Pancreas (tissue), 10 donors: ENCODE results near the gene NHSL1. TPM values are rescaled to one million over a fixed set of nuclear protein-coding genes. Genes with fewer than 3 reads are reported as not detected.

ENCODE experiments used
- ATAC-seq, 4 donors: fragments of 200-7000 bp; cut with Tn5 transposase; one replicate each; pipeline versions ENCODE4 v1.8.0 to v1.9.1; 2020; ENCODE audit warnings: mild to moderate bottlenecking in 4 of 4, moderate library complexity in 4 of 4
- DNase-seq, 6 donors: peaks; one replicate each; pipeline ENCODE4 v3.0.0-alpha.2; 2020
- FAIRE-seq: peaks from 2 replicates; lab custom pipeline; 2012; peaks lifted over from hg19 to GRCh38; lab: Jason Lieb, UNC
- H3K27ac ChIP-seq, 4 donors: fragments of 200-600 bp; sonication (generic); 1 replicate in 3 of 4; 2 replicates in 1 of 4; pipeline versions ENCODE4 v1.5.0 to v1.8.0; 2020
- H3K27me3 ChIP-seq, 4 donors: fragments of 200-600 bp; one replicate each; pipeline ENCODE4 v1.8.0; 2021
- H3K36me3 ChIP-seq, 3 donors: fragments of 200-600 bp; sonication (generic) in 1 of 3; one replicate each; pipeline versions ENCODE4 v1.5.0 to v1.8.0; 2020 to 2021
- H3K4me1 ChIP-seq, 3 donors: fragments of 200-600 bp; one replicate each; pipeline ENCODE4 v1.8.0; 2021
- H3K4me3 ChIP-seq, 4 donors: fragments of 200-600 bp; sonication (generic) in 2 of 4; one replicate each; pipeline versions ENCODE4 v1.5.0 to v1.8.0; 2020 to 2021
- H3K9me3 ChIP-seq, 4 donors: fragments of 200-600 bp; one replicate each; pipeline ENCODE4 v1.8.0; 2021
- WGBS, 2 donors: extraction: QIAGEN DNeasy Blood & Tissue Kit; methylation state at CpG; one replicate each; pipeline ENCODE4 v1.1.7; 2013; 5-methylcytosine and 5-hydroxymethylcytosine counted together
- intact Hi-C, 3 donors: fragments of 100-400 bp; cut with DNase I; formaldehyde crosslinking; loops; one replicate each; pipeline versions ENCODE4 v1.11.1 to v1.14.2; 2022
- polyA plus RNA-seq, 2 donors: library from polyadenylated mRNA; stranded (reverse); fragments of 200-250 nt; gene quantifications; one replicate each; pipeline ENCODE4 v1.2.3, GENCODE V29; 2013
- total RNA-seq, 6 donors: library from RNA; stranded (reverse); fragmentation: NEBNext Ultra II Directional in 4 of 6; extraction: Animal tissue kit (Norgen Biotek cat#: 25700) in 4 of 6; gene quantifications; one replicate each; pipeline versions ENCODE4 v1.2.1 to v1.2.4, GENCODE V29; 2021 to 2023
- TF ChIP-seq, protein P1 (sequence below), 4 donors: fragments of 200-600 bp; sonication (generic) in 3 of 4; IDR thresholded peaks; one replicate each; pipeline versions ENCODE4 v1.5.0 to v1.8.0; 2021; ENCODE audit warnings: antibody characterized with exemption in 4 of 4
- donor health status: healthy with polysubstance abuse.
- donor health status: DM: no; HTN: no; CAD: no; lungs with moderate emphysema.
- donor health status: DM: no; HTN: no; CAD: no.
- donor health status: control.
- donor health status: control.
- donor health status: Bipolar disorder and iron deficiency.
- donor health status: DM: yes; HTN: yes; CAD: no.
- donor health status: DM: no; HTN: no; CAD: no.
- donor health status: DM: no; HTN: no; CAD: no.
- donor health status: DM: yes; HTN: yes; CAD: no.

The NHSL1 gene
- total and polyA plus RNA-seq, 8 donors: 3.5 to 16.3 (median 8.9) TPM

GRCh38 chr6:138476116-138476515, 23.2 kb downstream of the NHSL1 start:
- no peak for FAIRE-seq

DNA sequence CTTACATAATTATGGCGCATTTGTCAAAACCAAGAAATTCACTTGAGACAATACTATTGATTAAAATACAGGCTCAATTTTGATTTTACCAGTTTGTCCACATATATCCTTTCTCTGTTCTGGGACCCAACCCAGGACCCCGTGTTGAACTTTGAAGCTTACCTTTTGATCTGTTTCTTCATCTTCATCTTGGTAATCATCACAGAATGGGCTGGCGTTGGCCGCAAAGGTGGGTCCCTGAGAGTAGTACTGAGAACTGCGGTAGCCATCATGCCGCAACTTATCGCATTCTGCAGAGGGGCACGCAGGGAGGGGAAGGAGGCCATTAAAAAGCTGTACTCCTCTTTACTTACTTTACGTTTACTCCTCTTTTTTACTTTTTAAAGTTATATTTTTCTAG, 26.1 kb downstream of the NHSL1 start:
- WGBS, 2 donors: 87 to 97% methylated on average over 9 of the region's 9 CpGs

More at GRCh38 chr6:138476116-138476515, 23.2 kb downstream of the NHSL1 start:
- TF ChIP-seq, protein P1, sequence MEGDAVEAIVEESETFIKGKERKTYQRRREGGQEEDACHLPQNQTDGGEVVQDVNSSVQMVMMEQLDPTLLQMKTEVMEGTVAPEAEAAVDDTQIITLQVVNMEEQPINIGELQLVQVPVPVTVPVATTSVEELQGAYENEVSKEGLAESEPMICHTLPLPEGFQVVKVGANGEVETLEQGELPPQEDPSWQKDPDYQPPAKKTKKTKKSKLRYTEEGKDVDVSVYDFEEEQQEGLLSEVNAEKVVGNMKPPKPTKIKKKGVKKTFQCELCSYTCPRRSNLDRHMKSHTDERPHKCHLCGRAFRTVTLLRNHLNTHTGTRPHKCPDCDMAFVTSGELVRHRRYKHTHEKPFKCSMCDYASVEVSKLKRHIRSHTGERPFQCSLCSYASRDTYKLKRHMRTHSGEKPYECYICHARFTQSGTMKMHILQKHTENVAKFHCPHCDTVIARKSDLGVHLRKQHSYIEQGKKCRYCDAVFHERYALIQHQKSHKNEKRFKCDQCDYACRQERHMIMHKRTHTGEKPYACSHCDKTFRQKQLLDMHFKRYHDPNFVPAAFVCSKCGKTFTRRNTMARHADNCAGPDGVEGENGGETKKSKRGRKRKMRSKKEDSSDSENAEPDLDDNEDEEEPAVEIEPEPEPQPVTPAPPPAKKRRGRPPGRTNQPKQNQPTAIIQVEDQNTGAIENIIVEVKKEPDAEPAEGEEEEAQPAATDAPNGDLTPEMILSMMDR (IDR thresholded peaks at IDR 0.05): no peak
- no peak overlapping the region for H3K4me3 ChIP-seq
- no peaks in the 10 kb centered on the region for H3K36me3 ChIP-seq
- no peaks in the 10 kb centered on the region for H3K9me3 ChIP-seq
- H3K27me3 ChIP-seq: no peaks in the 10 kb centered on the region
- no peak for DNase-seq
- no peak for ATAC-seq
- peaks cover 0 to 23% (median 16%) of the 10 kb centered on the region in 3 donors for H3K4me1 ChIP-seq
- H3K27ac ChIP-seq: no peak overlapping the region
- intact Hi-C loops: no loop called here

GRCh38 chr6:138468320-138469015, 30.8 kb downstream of the NHSL1 start:
- no peaks in the 10 kb centered on the region for H3K27me3 ChIP-seq
- WGBS, 2 donors: 94 to 96% methylated on average over 9 of the region's 9 CpGs
- TF ChIP-seq, protein P1 (IDR thresholded peaks at IDR 0.05): no peak
- no peaks in the 10 kb centered on the region for H3K9me3 ChIP-seq
- no peak overlapping the region for H3K27ac ChIP-seq
- peaks cover 0 to 17% (median 0%) of the 10 kb centered on the region in 3 donors for H3K36me3 ChIP-seq
- intact Hi-C loops: no loop called here
- FAIRE-seq (no peak), ATAC-seq (peak in 2 of 4 donors; percentile 22 to 32), DNase-seq (no peak)
- no peaks in the 10 kb centered on the region for H3K4me1 ChIP-seq
- H3K4me3 ChIP-seq: no peak overlapping the region

More for the DNA sequence above, 26.1 kb downstream of the NHSL1 start:
- Histone ChIP-seq H3K36me3 (peaks cover 0 to 8% (median 0%) of the 10 kb centered on the region in 3 donors), H3K4me3 (no peak overlapping the region), H3K27ac (no peak overlapping the region), H3K27me3 (no peaks in the 10 kb centered on the region), H3K9me3 (no peaks in the 10 kb centered on the region), H3K4me1 (no peaks in the 10 kb centered on the region)
- TF ChIP-seq, protein P1 (IDR thresholded peaks at IDR 0.05): no peak
- ATAC-seq (no peak), FAIRE-seq (no peak), DNase-seq (no peak)
- intact Hi-C loops: no loop called here

DNA sequence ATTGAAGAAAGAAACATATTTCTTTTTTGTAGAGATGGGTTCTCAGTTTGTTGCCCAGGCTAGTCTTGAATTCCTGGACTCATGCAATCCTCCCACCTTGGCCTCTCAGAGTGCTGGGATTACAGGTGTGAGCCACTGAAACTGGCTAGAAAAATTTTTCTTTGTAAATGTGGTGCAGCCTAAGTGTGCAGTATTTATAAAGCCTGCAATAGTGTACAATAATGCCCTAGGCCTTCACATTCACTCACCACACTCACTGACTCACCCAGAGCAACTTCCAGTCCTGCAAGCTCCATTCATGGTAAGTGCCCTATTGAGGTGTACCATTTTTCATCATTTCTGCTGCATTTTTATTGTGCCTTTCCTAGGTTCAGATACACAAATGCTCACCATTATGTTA, 31.4 kb downstream of the NHSL1 start:
- TF ChIP-seq, protein P1 (IDR thresholded peaks at IDR 0.05): no peak
- Histone ChIP-seq H3K4me3 (no peak overlapping the region), H3K27me3 (no peaks in the 10 kb centered on the region), H3K27ac (no peak overlapping the region), H3K9me3 (no peaks in the 10 kb centered on the region), H3K36me3 (peaks cover 0 to 17% (median 0%) of the 10 kb centered on the region in 3 donors), H3K4me1 (no peaks in the 10 kb centered on the region)
- DNase-seq: no peak
- FAIRE-seq: no peak
- intact Hi-C loops: no loop called here
- ATAC-seq: no peak

DNA sequence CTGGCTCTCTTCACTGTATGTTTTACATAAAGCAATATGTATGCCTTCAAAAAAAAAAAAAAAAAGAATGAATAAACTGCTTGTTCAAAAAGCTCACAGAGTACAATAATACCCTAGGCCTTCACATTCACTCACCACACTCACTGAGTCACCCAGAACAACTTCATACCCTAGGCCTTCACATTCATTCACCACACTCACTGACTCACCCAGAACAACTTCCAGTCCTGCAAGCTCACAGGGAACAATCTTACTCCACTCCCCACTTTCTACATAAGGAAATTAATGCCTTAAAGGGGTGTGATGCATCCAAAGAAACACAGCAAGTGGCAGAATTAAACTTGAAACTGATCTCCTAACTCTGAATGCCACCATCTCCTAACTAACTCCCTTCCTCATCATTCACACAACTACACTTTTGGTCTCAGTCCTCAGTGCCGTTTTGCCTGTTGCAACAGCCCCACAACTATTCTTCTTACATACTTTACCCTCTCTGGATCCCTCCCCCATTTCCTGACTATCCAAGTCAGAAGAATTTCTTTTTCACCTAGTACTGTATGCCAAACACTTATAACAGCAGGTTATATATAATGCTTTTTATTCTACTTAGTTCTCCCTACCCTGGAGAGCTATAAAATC, 34.2 kb downstream of the NHSL1 start:
- TF ChIP-seq, protein P1 (IDR thresholded peaks at IDR 0.05): no peak
- 67 to 87% methylated on average over 1 of the region's 1 CpG for WGBS, 2 donors
- intact Hi-C loops: no loop called here
- DNase-seq: no peak
- ATAC-seq: peak in 3 of 4 donors; percentile 40 to 65 (median 45)
- no peak overlapping the region for H3K4me3 ChIP-seq
- FAIRE-seq: no peak
- H3K4me1 ChIP-seq: no peaks in the 10 kb centered on the region
- no peaks in the 10 kb centered on the region for H3K9me3 ChIP-seq
- peaks cover 0 to 22% (median 0%) of the 10 kb centered on the region in 3 donors for H3K36me3 ChIP-seq
- H3K27me3 ChIP-seq: no peaks in the 10 kb centered on the region
- H3K27ac ChIP-seq: no peak overlapping the region
